T-helper 1 cell treated with Interleukin-12 subunit alpha and Interleukin-12 subunit beta and Interleukin-4 antibody, amounts not matched to agents 30 μg/mL and 1 μg/mL, for 36 hours (primary cell): ENCODE data around the gene RNF13.
A peak's percentile ranks its signal among the peaks of the same experiment; 100 is the strongest.

ENCODE experiments used
- H3K27ac Mint-ChIP-seq: one replicate; pipeline ENCODE4 v1.8.0; 2021; ENCODE audit warnings: mild to moderate bottlenecking, mixed read lengths
- H3K27me3 Mint-ChIP-seq: one replicate; pipeline ENCODE4 v1.8.0; 2021; ENCODE audit warnings: low read depth, mixed read lengths
- H3K36me3 Mint-ChIP-seq: one replicate; pipeline ENCODE4 v1.8.0; 2021; ENCODE audit warnings: low read depth, mixed read lengths
- H3K4me1 Mint-ChIP-seq: one replicate; pipeline ENCODE4 v1.8.0; 2021; ENCODE audit warnings: low read depth, mixed read lengths
- H3K4me3 Mint-ChIP-seq: one replicate; pipeline ENCODE4 v1.8.0; 2021; ENCODE audit warnings: mild to moderate bottlenecking, moderate library complexity, mixed read lengths
- H3K9me3 Mint-ChIP-seq: one replicate; pipeline ENCODE4 v1.8.0; 2021; ENCODE audit warnings: mixed read lengths

RNF13 gene

GRCh38 chr3:149812606-149813366 is at the start of gene RNF13:
Gene RNF13 (plus strand): TSS chr3:149813215. CDS start chr3:149846027, 32,812 bp downstream.
- Mint-ChIP-seq H3K4me3 (peak within 1 kb of the TSS; percentile 95), H3K36me3 (peaks cover 1% of the 10 kb centered on the region), H3K4me1 (peaks cover 43% of the 10 kb centered on the region), H3K27me3 (peaks cover 12% of the 10 kb centered on the region), H3K9me3 (no peaks in the 10 kb centered on the region), H3K27ac (peak within 1 kb of the TSS; percentile 99)

- H3K4me3 Mint-ChIP-seq: no peak overlapping the region
- no peaks in the 10 kb centered on the region for H3K4me1 Mint-ChIP-seq
- no peaks in the 10 kb centered on the region for H3K9me3 Mint-ChIP-seq
- no peak overlapping the region for H3K27ac Mint-ChIP-seq
- peaks cover 13% of the 10 kb centered on the region for H3K27me3 Mint-ChIP-seq
- H3K36me3 Mint-ChIP-seq: no peaks in the 10 kb centered on the region
These were observed 49.3 kb upstream of the RNF13 start for GRCh38 chr3:149763565-149764195.

GRCh38 chr3:149764302-149764701 is 48.7 kb upstream of the RNF13 start:
- Mint-ChIP-seq H3K27ac (no peak overlapping the region), H3K27me3 (peaks cover 17% of the 10 kb centered on the region), H3K9me3 (no peaks in the 10 kb centered on the region), H3K4me1 (no peaks in the 10 kb centered on the region), H3K4me3 (no peak overlapping the region), H3K36me3 (no peaks in the 10 kb centered on the region)

GRCh38 chr3:149765762-149766334 is 47.2 kb upstream of the RNF13 start:
- Mint-ChIP-seq H3K4me3 (no peak overlapping the region), H3K27me3 (peaks cover 17% of the 10 kb centered on the region), H3K4me1 (no peaks in the 10 kb centered on the region), H3K9me3 (no peaks in the 10 kb centered on the region), H3K27ac (no peak overlapping the region), H3K36me3 (no peaks in the 10 kb centered on the region)

- Mint-ChIP-seq H3K4me3 (no peak overlapping the region), H3K4me1 (no peaks in the 10 kb centered on the region), H3K36me3 (no peaks in the 10 kb centered on the region), H3K9me3 (no peaks in the 10 kb centered on the region), H3K27ac (no peak overlapping the region), H3K27me3 (peaks cover 24% of the 10 kb centered on the region)
These were observed 45.3 kb upstream of the RNF13 start for GRCh38 chr3:149767720-149768119.

GRCh38 chr3:149768704-149769103 is 44.3 kb upstream of the RNF13 start:
- no peak overlapping the region for H3K27ac Mint-ChIP-seq
- peaks cover 24% of the 10 kb centered on the region for H3K27me3 Mint-ChIP-seq
- H3K4me1 Mint-ChIP-seq: no peaks in the 10 kb centered on the region
- H3K9me3 Mint-ChIP-seq: no peaks in the 10 kb centered on the region
- H3K36me3 Mint-ChIP-seq: no peaks in the 10 kb centered on the region
- H3K4me3 Mint-ChIP-seq: no peak overlapping the region

GRCh38 chr3:149770246-149770645 is 42.8 kb upstream of the RNF13 start:
- H3K9me3 Mint-ChIP-seq: no peaks in the 10 kb centered on the region
- H3K4me1 Mint-ChIP-seq: no peaks in the 10 kb centered on the region
- H3K27me3 Mint-ChIP-seq: peaks cover 24% of the 10 kb centered on the region
- H3K27ac Mint-ChIP-seq: no peak overlapping the region
- H3K36me3 Mint-ChIP-seq: no peaks in the 10 kb centered on the region
- no peak overlapping the region for H3K4me3 Mint-ChIP-seq

GRCh38 chr3:149771652-149772271 is 41.3 kb upstream of the RNF13 start:
- Mint-ChIP-seq H3K4me3 (no peak overlapping the region), H3K27ac (no peak overlapping the region), H3K27me3 (peaks cover 21% of the 10 kb centered on the region), H3K36me3 (no peaks in the 10 kb centered on the region), H3K9me3 (no peaks in the 10 kb centered on the region), H3K4me1 (no peaks in the 10 kb centered on the region)

- Mint-ChIP-seq H3K4me1 (no peaks in the 10 kb centered on the region), H3K4me3 (no peak overlapping the region), H3K36me3 (no peaks in the 10 kb centered on the region), H3K27me3 (peaks cover 22% of the 10 kb centered on the region), H3K9me3 (no peaks in the 10 kb centered on the region), H3K27ac (no peak overlapping the region)
These were observed 40.2 kb upstream of the RNF13 start for GRCh38 chr3:149772861-149773260.

GRCh38 chr3:149776170-149776569 is 36.8 kb upstream of the RNF13 start:
- Mint-ChIP-seq H3K4me1 (no peaks in the 10 kb centered on the region), H3K9me3 (no peaks in the 10 kb centered on the region), H3K36me3 (no peaks in the 10 kb centered on the region), H3K27ac (no peak overlapping the region), H3K27me3 (peaks cover 22% of the 10 kb centered on the region), H3K4me3 (no peak overlapping the region)

GRCh38 chr3:149777414-149778214 is 35.4 kb upstream of the RNF13 start:
- no peak overlapping the region for H3K27ac Mint-ChIP-seq
- H3K4me3 Mint-ChIP-seq: no peak overlapping the region
- no peaks in the 10 kb centered on the region for H3K9me3 Mint-ChIP-seq
- H3K36me3 Mint-ChIP-seq: no peaks in the 10 kb centered on the region
- H3K27me3 Mint-ChIP-seq: peaks cover 17% of the 10 kb centered on the region
- H3K4me1 Mint-ChIP-seq: no peaks in the 10 kb centered on the region

GRCh38 chr3:149781211-149781610 is 31.8 kb upstream of the RNF13 start:
- Mint-ChIP-seq H3K9me3 (no peaks in the 10 kb centered on the region), H3K4me1 (no peaks in the 10 kb centered on the region), H3K36me3 (no peaks in the 10 kb centered on the region), H3K27me3 (peaks cover 14% of the 10 kb centered on the region), H3K27ac (no peak overlapping the region), H3K4me3 (no peak overlapping the region)

GRCh38 chr3:149781741-149782140 is 31.3 kb upstream of the RNF13 start:
- H3K27ac Mint-ChIP-seq: no peak overlapping the region
- H3K4me1 Mint-ChIP-seq: no peaks in the 10 kb centered on the region
- no peaks in the 10 kb centered on the region for H3K36me3 Mint-ChIP-seq
- H3K4me3 Mint-ChIP-seq: no peak overlapping the region
- no peaks in the 10 kb centered on the region for H3K9me3 Mint-ChIP-seq
- peaks cover 18% of the 10 kb centered on the region for H3K27me3 Mint-ChIP-seq

- no peak overlapping the region for H3K27ac Mint-ChIP-seq
- no peaks in the 10 kb centered on the region for H3K36me3 Mint-ChIP-seq
- no peaks in the 10 kb centered on the region for H3K4me1 Mint-ChIP-seq
- peaks cover 21% of the 10 kb centered on the region for H3K27me3 Mint-ChIP-seq
- no peak overlapping the region for H3K4me3 Mint-ChIP-seq
- no peaks in the 10 kb centered on the region for H3K9me3 Mint-ChIP-seq
These were observed 29.4 kb upstream of the RNF13 start for GRCh38 chr3:149783576-149783975.
